HG03354 (cell line): ENCODE results near the gene MCAT.
"Not testable (repeated sequence)": the region's sequence is repeated elsewhere in the genome, so short reads cannot be mapped to it uniquely, and the experiment has no call there.

ENCODE experiments used
- ATAC-seq: cut with Tn5 transposase; IDR thresholded peaks from one replicate; pipeline ENCODE4 v1.9.1; 2021; ENCODE audit warnings: mild to moderate bottlenecking; ENCODE audit not compliant: unreplicated experiment, poor library complexity, severe bottlenecking

Gene MCAT

DNA sequence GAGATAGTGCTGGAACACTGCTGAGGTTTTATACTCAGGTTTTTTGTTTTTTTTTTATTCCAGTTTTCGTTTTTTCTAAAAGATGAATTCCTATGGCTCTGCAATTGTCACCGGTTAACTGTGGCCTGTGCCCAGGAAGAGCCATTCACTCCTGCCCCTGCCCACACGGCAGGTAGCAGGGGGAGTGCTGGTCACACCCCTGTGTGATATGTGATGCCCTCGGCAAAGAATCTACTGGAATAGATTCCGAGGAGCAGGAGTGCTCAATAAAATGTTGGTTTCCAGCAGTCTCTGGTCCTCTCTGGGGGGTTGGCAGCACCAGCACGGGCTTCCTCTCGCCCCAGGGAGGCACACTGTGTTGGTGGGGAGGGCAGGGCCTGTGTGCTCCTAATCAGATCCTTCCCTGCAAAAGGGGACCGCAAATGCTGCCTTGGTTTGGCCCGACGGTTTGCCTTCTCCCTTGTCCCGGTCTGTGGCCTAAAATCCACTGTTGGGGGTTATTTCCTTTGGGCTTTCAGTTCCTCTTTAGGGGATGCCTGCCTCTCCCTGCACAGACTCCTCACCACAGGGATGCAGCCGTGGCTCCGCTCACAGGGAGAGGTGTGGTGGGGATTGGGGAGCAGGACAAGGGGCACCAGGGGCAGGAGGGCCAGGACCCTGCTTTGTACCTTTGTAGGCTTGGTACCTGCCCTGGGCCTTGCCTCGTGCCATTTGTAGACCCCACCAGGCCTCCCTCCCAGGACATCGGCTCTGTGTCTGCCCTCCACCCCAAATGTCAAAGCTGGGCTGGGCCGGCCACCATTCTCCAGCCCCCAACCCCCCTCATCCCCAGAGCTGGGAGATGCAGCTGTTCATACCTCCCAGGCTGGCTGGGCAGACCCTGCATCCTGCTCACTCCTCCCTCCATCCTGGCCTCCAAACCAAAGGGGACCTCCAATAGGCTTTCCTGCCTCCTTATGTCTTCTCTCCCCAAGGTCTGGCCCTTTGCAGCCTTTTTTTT lies 13.5 kb downstream of the MCAT start:
- no peak for ATAC-seq

DNA sequence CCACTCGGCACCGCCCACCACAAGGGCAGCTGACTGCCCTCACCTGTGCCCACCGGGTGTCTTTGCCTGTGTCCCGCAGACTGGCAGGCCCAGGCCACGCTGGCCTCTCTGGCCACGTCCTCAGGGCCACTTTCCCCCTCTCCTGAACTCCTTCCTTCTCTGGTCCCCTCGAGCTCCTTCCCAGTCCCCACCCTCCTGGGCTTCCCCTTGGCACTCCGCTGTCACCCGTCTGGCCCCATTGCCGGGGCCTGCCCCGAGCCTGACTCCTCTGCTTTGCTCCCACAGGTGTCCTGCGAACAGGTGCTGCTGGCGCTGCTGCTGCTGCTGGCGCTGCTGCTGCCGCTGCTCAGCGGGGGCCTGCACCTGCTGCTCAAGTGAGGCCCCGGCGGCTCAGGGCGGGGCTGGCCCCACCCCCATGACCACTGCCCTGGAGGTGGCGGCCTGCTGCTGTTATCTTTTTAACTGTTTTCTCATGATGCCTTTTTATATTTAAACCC lies 14.2 kb downstream of the MCAT start:
- no peak for ATAC-seq

DNA sequence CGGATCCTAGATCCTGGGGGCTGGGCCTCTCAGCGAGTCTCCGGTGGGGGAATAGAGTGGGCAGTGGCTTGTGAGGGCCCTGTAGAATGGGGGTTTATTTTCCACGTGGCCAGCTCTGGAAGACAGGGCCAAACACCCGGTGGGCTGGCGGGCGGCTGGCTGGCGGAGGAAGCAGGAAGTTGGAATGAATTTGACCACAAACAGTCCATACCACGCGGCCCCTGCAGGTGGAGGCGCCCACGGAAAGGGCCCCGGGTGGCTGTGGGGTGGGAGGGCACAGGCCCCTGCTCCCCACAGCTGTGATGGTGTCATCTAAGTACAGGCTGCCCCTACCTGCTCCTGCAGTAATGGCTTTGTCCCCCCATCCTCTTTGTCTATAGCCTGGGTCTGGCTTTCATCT lies 15.1 kb downstream of the MCAT start:
- ATAC-seq, result no peak

DNA sequence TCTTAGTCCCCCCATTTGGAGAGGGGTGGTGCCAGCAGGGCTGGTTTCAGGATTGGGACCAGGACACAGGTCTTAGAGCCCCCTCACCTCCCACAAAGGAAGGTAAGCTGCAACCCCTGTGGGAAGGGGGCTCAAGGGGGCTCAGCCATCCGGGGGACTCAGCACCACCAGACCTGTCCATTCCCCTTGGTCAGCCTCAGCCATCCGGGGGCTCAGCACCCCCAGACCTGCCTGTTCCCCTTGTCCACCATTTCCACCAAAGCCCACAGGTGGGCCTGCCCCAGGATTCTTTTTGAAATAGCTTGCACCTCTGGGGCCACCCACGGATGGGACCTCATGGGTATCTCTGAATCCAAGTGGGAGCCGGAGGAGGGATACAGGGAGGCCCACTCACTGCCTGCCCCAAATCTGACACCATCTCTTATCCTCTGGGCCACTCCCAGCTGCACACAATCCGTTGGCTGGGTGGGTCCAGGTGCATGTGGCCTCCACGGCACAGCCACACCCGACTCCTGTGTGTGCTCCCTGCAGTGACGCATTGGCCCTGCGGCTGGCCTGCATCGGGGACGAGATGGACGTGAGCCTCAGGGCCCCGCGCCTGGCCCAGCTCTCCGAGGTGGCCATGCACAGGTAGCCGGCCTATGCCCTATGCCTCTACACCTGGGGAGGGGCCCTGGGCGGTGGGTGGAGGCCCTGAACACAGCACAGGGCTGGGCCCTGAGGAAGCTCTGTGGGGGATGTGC lies 15.9 kb downstream of the MCAT start:
- ATAC-seq, result no peak

DNA sequence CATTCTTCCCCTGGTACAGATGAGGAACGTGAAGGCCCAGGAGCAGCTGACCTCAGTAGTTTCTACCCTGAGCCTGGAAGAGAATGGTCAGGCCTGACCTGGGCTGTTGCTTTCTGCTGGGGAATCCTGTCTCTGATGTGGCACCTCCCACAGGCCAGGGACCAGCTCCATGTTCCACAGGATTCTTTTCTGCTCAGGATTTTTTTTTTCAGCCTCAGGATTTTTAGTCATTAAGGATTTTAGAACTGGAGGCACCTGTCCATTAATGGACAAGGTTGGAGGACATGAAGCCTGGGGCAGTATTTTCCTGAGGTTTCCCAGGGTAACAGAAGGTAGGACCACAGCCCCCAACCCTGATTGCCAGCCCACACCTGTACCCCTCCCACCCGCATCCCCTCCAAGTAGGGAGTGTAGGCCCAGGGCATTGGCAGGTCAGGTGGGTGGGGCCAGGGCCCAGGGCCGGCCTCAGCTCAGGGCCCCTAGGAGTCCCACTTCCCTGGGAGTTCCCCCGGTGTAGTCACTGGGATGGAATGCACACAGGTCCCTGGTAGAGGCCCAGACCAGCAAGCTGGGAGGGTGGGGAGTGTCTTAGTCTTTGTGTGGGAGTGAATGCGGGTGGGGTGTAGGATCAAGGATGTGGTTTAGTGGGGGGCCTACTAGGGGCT lies 16.6 kb downstream of the MCAT start:
- no peak for ATAC-seq

DNA sequence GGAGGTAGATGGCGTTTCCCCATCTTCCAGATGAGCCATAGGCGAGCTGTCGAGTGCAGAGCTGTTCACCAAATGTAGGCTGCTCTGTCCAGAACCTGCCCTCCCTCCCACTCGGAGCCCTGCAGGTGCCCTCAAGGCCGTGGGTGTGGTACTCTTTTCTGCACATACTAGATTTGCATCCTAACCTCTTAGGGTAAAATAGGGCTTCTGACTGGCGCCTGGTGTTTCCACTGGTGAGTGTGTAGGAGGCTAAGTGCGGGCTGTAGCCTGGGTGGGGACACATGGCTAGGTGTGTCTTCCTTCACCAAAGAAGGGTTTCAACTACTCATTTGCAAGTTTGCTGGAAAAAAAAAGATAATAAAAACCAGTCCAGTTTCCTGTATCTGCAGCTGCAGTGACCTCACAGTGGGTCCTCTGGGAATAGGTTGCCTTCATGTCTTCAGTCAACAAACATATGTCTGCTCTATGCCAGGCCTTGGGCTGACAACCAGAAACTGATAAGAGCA lies 24.2 kb downstream of the MCAT start:
- no peak for ATAC-seq

DNA sequence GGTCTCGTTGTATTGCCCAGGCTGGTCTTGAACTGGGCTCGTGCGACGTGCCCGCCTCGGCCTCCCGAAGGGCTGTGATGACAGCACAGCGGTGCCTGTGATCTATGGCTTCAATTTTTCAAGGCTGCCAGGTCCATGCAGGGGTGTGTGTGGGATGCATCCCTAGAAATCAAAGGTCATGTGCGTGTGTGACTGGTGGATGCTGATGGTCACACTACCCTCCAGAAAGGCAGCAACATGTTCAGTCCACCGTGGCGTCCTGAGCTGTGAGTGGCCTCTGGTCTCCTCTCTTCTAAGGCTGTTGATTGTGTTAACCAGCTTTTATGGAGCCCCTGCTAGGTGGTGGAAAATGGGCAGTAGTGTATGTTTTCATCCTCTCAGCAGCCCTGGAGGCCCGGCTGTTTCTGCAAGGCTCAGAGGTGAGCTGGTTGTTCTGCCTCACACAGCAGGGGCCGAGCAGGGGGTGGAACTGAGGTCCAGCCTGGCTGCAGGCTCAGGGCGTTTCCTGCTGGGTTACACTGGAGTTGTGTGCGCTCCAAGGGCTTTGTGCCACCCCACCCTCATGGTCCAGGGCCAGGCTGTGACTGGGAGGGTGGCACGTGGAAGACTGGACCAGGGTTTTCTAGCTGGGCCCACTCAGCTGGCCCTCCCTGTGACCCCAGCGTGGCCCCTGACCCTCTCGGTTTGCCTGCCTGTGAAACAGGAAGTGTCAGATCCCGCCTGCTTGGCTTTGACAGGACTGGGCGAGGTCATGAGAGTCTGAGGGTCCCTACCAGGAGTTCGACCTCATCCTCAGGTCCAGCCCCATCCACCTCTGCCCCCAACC lies 25.0 kb downstream of the MCAT start:
- no peak for ATAC-seq

DNA sequence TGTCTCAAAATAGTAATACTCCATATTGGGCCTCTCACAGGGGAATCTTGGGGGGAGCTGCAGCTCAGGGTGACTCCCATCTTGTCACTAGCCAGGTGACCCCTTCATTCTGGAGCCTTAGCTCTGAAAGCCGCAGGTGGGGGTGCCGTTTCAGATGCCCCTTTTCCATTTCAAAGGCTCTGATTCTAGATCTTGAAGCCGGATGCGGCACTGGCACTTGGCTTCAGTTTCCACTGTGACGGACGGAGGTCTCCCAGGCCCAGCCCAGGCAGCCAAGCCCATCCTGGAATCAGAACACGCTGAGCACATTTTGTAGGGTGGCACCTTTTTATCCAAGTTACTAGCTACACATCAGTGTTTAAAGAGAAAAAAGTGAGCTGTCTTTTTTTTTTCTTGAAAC lies 26.3 kb downstream of the MCAT start:
- no peak for ATAC-seq

DNA sequence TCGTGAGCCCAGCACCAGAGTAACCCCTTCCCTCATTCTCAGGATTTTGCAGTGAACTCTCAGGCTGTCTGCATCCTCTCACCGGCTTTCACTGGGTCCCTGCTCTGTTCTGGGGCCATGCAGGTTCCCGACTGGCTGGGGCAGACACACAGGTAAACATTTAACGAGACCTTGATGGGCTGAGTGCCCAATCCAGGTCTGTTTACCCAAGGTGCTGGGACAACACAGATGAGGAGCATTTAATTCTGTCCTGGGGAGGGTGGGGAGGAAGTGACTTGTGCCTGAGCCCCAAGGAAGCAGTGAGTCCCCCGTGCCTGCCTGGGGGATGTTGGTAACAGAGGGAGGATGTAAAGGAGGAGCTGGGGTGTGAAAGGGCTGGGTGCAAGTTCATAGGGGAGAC lies 28.2 kb downstream of the MCAT start:
- no peak for ATAC-seq

DNA sequence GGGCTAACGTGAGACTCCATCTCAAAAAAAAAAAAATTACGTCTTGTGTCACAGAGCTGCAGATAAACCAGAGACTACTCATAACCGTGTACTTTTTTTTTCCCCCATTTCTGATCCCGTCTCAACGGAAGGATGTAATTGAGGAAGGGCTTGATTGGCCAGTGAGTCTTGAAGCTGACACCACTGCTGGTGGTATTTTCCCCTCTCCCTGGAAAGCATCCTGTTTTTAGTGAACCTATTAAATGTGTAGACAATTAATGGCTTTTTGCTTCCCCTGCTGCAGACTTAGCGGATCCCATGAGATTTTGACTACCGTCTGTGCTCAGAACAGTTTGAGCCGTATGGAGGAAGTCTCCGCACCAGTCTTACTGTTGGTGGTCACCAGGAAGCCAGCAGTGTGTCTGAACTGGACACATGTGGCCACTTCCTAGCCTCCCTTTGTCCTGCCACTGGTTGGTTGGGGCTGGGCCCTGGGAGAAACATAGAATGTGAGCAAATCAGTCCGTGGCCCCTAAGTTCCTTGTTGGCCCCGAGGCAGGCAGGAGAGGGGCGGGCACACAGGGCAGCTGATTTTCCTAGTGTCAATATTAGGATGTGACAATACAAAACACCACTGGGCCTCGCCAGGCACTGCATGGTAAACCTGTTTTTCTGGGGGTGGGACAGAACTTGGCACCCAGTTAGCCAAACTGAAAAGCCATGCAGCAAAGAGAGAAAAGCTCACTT lies 29.5 kb downstream of the MCAT start:
- ATAC-seq, result no peak

DNA sequence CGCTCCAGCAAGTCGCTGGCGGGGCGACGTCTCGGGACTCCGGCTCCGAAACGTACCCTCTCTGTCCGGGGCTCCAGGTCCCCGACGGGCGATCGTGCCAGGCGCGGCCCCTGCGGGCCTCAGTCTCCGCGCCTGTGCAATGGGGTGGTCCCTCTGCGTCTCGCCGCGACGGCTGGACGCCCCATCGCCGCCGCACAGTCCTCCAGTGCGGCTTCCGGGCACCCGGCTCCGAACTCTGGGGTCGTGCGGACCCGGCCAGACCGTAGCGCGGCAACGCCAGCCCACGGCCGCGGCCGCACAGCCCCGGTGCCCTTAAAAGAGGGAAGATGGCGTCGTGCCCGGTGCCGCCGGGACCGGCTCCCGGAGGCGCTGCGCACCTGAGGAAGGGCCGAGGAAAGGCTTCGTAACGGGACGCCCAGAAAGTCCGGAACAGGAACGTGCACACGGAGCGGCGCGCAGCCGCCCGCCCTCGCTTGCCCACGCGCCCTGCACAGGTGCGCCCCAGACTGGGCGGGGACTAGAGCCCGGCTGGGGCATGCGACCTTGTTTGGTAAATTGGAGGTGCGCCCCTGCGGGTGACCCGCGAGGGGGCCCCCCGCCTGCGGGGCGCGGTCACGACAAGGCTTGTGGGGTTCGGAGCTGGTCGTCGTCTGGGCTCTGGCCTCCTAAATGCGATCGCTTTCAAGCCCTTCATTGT lies 32.1 kb downstream of the MCAT start:
- no peak for ATAC-seq

DNA sequence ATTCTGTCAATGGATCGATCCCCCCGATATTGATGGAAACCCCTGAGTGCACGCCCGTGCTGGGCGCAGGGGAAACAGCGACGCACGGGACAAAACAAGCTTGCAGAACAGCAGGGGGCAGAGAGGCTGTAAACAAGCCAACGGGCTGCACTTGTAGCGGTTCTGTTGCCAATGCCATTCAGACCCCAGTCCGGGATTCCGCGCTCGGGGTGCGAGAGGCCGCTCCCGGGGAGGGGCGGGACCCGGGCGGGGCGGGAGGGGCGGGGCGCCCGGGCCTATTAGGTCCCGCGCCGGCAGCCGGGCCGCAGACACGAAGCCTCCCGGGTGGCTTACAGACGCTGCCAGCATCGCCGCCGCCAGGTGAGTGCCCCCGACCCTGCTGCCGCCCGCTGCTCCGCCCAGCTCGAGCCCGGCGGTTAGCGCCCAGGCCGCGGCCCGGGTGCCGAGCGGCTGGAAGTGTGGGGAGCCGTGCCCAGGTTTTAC lies 32.7 kb downstream of the MCAT start, which contains the start of gene BIK:
Gene BIK, plus strand, starts transcription at position 307 of the 483 bp plus-strand sequence. CDS start 13,273 bp downstream, outside the sequence.
- no peak for ATAC-seq

DNA sequence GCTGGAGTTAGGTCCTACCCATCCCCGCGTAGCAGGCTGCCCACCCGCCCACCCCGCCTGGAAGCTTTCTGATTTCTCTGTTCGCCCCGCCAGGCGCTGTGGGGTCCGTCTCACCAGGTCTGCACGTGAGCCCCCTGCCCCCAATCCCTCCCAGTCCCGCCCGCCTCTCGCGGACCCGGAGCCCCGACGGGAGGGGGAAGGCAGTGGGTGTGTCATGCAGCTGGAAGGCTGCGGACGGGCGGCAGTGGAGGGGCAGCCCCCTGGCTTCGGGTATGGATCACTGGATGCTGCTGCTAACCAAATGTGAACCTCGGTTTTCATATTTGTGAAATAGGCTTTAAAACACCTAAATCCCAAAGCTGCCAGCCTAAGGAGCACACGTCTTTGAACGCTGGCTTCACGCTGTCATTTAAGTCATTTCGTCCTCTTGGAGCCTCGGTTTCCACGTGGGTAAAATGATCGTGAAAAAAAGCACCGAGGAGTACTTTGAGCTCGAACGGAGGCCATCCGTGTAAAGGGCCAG lies 33.2 kb downstream of the MCAT start:
- ATAC-seq, result no peak

DNA sequence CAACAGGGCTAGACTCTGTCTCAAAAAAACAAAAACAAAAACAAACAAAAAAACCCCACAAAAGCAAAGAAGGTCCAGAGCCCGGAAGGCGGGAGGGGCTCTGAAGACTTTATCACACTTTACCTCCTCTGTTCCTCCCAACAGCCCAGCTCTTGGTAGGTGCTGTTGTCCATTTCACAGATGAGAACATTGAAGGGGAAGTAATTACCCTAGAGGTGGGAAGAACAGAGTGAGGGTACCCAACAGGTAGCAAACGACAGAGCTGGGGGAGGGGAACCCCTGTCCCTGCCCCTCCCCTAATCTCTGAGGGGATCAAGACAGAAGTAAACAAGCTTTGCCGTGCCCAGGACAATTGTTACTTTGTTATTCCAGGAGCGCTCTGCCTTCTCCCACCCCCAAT lies 33.7 kb downstream of the MCAT start:
- no peak for ATAC-seq

DNA sequence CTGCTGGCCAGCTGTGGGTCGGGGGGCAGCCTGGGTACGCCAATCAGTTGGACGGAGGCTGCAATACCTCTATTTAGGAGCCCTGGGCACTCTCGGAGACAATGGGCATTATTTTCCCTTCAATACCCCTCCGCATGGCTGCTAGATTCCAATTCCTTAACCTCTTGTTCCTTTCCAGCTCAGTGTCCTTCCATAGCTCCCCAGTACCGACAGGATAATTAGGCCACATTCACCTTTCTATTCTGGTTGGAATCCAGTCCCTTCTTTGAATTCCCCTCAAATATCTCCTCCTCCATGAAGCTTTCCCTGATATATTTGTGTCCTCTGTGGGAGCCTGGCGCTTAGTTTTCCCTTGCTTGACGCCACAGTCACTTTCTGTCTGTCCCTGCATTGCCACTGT lies 36.9 kb downstream of the MCAT start:
- no peak for ATAC-seq

DNA sequence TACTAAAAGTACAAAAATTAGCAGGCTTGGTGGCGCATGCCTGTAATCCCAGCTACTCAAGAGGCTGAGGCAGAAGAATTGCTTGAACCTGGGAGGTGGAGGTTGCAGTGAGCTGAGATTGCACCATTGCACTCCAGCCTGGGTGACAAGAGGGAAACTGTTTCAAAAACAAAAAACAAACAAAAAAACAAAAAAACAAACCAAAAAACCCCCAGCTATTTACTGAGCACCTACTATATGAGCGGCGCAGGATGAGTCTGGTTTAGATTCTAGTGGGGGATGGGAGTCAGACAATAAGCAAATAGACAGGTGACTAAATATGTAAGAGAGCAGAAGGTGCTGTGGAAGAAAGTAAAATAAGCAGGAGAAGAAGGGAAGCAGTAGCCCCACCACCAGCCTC lies 38.2 kb downstream of the MCAT start:
- not testable (repeated sequence) for ATAC-seq

DNA sequence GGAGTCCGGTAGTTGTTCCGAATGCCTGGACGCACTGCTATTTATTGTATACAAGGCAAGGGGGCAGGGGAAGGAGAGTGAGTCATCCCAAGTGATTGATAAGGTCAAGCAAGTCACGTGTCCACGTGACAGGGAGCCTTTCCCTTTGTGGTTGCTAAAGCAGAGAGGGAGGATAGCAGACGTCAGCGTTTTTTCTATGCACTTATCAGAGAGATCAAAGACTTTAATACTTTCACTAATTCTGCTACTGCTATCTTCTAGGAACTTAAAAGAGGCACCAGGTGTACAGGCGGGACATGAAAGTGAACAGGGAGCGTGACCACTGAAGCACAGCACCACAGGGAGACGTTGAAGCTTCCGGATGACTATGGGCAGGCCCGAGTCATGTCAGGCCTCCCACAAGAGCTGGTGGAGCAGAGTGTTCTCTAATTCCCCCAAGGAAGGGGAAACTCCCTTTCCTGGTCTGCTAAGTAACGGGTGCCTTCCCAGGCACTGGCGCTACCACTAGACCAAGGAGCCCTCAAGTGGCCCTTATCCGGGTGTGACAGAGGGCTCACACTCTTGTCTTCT lies 39.1 kb downstream of the MCAT start:
- not testable (repeated sequence) for ATAC-seq
